ENCODE measurements around the gene MREG. TPM values are rescaled to one million over a fixed set of nuclear protein-coding genes. Genes with fewer than 3 reads are reported as not detected.
A peak's percentile ranks its signal among the peaks of the same experiment; 100 is the strongest.

The MREG gene
- total and polyA plus RNA-seq, 10 of the 15 experiments (the other 5 are each of a cell fraction or from before 2014, with no cell fraction given), result 6.9 to 45.0 (median 28.5) TPM

DNA sequence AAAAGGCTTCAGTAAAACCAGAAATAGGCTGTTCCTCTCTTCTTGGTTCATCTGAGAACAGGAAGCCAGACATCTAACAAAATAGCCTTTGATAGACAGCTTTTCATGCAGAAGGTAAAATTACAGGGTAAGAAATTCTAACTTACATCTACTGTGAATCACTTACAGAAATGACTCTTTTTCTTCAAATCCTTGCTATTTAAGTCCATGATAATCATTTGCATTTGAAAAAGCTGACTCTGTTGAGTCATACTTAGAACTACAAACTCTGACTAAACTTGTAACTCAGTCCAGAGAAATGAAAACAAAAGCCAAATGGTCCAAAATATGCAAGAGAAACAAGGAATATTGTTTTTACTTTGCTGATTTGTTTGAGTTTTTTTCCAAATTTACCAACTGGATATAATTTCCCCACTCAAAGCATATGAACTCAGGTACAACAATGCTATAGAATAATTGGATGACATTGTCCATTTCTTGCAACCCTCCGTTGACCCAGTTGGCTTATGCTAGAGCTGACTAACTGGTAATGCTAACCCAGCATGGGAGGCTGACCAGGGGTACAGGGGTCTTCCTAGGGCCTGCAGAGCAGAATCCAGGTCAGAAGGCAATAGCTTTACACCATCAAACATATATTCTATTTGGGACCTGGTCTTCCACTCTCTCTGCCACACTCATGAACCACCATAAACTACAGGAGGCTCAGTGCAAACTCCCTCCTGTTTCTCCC lies 18.8 kb upstream of the MREG start:
- SMC1A ChIA-PET (ENCODE audit: uncharacterized antibody, unreplicated experiment), result interaction anchor here (0.7 to 6.2 kb wide), 30 partner anchors 9 to 185 kb away, joined by 3 to 64 read pairs (median 8); partner anchors contain the start of genes PECR, TMEM169 and XRCC5
- CTCF ChIA-PET, result interaction anchor here (0.6 to 7.7 kb wide), 24 partner anchors 9 to 635 kb away, joined by 3 to 105 read pairs (median 6); partner anchors contain the start of gene XRCC5
- H4K20me1 ChIP-seq (ENCODE audit: control insufficient read depth, insufficient read depth), result no peaks in the 10 kb centered on the region
- H3K9me3 ChIP-seq (replicated peaks; ENCODE audit: control insufficient read depth, insufficient read depth, low read length), result no peaks in the 10 kb centered on the region
- no TSS peak for BruUV-seq (replicated peaks)
- peak overlapping the region; percentile 41; the same call in 1 of the 2 replicates for H3K4me3 ChIP-seq
- no peaks in the 10 kb centered on the region for H3K27me3 ChIP-seq (replicated peaks in 1 of 2; ENCODE audit: control insufficient read depth in 2 of 2, insufficient read depth in 2 of 2, low read length in 1 of 2)
- H3K4me1 ChIP-seq (ENCODE audit: control insufficient read depth, insufficient read depth, low read length), result peaks cover 32% of the 10 kb centered on the region
- DNase-seq (ENCODE audit: low read depth, low spot score) (peak; percentile 79), FAIRE-seq (peak; percentile 71), ATAC-seq (peak; percentile 72)
- H3K27ac ChIP-seq (ENCODE audit: control insufficient read depth, insufficient read depth), result peak overlapping the region; percentile 83
- H2AFZ ChIP-seq (ENCODE audit: control insufficient read depth, low read depth, low read length), result no peak overlapping the region; the same call in 1 of the 2 replicates
- no peaks in the 10 kb centered on the region for H3K36me3 ChIP-seq (ENCODE audit: control insufficient read depth in 2 of 2, insufficient read depth in 2 of 2, low read length in 1 of 2)
- peak overlapping the region; percentile 64 for H3K9ac ChIP-seq (ENCODE audit: control insufficient read depth, insufficient read depth, low read length)
- WGBS (ENCODE audit: insufficient coverage, insufficient replicate concordance, low lambda C conversion rate, missing lambda C conversion rate), result 5% methylated on average over 1 of the region's 1 CpG
- POLR2A ChIA-PET, result interaction anchor here (0.5 to 4.4 kb wide), 12 partner anchors 9 to 168 kb away, joined by 3 to 25 read pairs (median 8); partner anchors contain the start of genes PECR, TMEM169 and XRCC5
- intact Hi-C loops (cut with micrococcal nuclease; ENCODE audit: unreplicated experiment) (loop anchor here (10.0 kb wide), 3 partner anchors 173 to 633 kb away; partner anchors contain the start of gene RPL37A), in situ Hi-C loops (cut with MboI) (no loop called here)
- H3K79me2 ChIP-seq (ENCODE audit: control insufficient read depth, insufficient read depth, low read length), result no peaks in the 10 kb centered on the region; the same call in none of the 2 replicates
- peak overlapping the region; percentile 86 for H3K4me2 ChIP-seq (ENCODE audit: control insufficient read depth, insufficient read depth)
- RAD21 ChIA-PET (ENCODE audit: unreplicated experiment), result interaction anchor here (0.8 to 6.0 kb wide), 20 partner anchors 9 to 189 kb away, joined by 3 to 45 read pairs (median 4); partner anchors contain the start of genes MREG, PECR and TMEM169
- TF ChIP-seq, protein P1, sequence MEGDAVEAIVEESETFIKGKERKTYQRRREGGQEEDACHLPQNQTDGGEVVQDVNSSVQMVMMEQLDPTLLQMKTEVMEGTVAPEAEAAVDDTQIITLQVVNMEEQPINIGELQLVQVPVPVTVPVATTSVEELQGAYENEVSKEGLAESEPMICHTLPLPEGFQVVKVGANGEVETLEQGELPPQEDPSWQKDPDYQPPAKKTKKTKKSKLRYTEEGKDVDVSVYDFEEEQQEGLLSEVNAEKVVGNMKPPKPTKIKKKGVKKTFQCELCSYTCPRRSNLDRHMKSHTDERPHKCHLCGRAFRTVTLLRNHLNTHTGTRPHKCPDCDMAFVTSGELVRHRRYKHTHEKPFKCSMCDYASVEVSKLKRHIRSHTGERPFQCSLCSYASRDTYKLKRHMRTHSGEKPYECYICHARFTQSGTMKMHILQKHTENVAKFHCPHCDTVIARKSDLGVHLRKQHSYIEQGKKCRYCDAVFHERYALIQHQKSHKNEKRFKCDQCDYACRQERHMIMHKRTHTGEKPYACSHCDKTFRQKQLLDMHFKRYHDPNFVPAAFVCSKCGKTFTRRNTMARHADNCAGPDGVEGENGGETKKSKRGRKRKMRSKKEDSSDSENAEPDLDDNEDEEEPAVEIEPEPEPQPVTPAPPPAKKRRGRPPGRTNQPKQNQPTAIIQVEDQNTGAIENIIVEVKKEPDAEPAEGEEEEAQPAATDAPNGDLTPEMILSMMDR (IDR thresholded peaks at IDR 0.05 in 2 of 3, conservative IDR thresholded peaks at IDR 0.05 in 1 of 3; ENCODE audit: control insufficient read depth in 2 of 3, extremely low read depth in 1 of 3, insufficient read depth in 1 of 3, low read depth in 3 of 3, low read length in 3 of 3), result no peak
- TF ChIP-seq TBL1XR1 (IDR thresholded peaks at IDR 0.05; ENCODE audit: low read depth, low read length) (no peak), FOXM1 (IDR thresholded peaks at IDR 0.05; ENCODE audit: low read depth, low read length) (peak; percentile 92; the same call in 1 of the 2 replicates), MEF2B (IDR thresholded peaks at IDR 0.05; ENCODE audit: partially characterized antibody, poor library complexity, severe bottlenecking) (peak; percentile 90), CBX5 (IDR thresholded peaks at IDR 0.05; ENCODE audit: low read depth) (no peak), RB1 (IDR thresholded peaks at IDR 0.05; ENCODE audit: borderline replicate concordance) (no peak), BACH1 (IDR thresholded peaks at IDR 0.05; ENCODE audit: borderline replicate concordance) (peak; percentile 79; the same call in 1 of the 2 replicates), ZNF24 (IDR thresholded peaks at IDR 0.05) (0 out of 2 replicates have a peak, but pooled peaks have one; percentile 11), IKZF1 (conservative IDR thresholded peaks at IDR 0.05) (peak; percentile 73), IRF4 (IDR thresholded peaks at IDR 0.05; ENCODE audit: low read depth, low read length) (peak; percentile 90), BMI1 (IDR thresholded peaks at IDR 0.05; ENCODE audit: borderline replicate concordance) (0 out of 2 replicates have a peak, but pooled peaks have one; percentile 33), POU2F2 (IDR thresholded peaks at IDR 0.05; ENCODE audit: borderline replicate concordance, low read depth, low read length) (peak; percentile 49; the same call in 1 of the 3 replicates), TARDBP (IDR thresholded peaks at IDR 0.05; ENCODE audit: borderline replicate concordance) (no peak)
- TF ChIP-seq, protein P2, sequence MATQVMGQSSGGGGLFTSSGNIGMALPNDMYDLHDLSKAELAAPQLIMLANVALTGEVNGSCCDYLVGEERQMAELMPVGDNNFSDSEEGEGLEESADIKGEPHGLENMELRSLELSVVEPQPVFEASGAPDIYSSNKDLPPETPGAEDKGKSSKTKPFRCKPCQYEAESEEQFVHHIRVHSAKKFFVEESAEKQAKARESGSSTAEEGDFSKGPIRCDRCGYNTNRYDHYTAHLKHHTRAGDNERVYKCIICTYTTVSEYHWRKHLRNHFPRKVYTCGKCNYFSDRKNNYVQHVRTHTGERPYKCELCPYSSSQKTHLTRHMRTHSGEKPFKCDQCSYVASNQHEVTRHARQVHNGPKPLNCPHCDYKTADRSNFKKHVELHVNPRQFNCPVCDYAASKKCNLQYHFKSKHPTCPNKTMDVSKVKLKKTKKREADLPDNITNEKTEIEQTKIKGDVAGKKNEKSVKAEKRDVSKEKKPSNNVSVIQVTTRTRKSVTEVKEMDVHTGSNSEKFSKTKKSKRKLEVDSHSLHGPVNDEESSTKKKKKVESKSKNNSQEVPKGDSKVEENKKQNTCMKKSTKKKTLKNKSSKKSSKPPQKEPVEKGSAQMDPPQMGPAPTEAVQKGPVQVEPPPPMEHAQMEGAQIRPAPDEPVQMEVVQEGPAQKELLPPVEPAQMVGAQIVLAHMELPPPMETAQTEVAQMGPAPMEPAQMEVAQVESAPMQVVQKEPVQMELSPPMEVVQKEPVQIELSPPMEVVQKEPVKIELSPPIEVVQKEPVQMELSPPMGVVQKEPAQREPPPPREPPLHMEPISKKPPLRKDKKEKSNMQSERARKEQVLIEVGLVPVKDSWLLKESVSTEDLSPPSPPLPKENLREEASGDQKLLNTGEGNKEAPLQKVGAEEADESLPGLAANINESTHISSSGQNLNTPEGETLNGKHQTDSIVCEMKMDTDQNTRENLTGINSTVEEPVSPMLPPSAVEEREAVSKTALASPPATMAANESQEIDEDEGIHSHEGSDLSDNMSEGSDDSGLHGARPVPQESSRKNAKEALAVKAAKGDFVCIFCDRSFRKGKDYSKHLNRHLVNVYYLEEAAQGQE (IDR thresholded peaks at IDR 0.05; ENCODE audit: low read depth, low read length), result no peak
- TF ChIP-seq, protein P3, sequence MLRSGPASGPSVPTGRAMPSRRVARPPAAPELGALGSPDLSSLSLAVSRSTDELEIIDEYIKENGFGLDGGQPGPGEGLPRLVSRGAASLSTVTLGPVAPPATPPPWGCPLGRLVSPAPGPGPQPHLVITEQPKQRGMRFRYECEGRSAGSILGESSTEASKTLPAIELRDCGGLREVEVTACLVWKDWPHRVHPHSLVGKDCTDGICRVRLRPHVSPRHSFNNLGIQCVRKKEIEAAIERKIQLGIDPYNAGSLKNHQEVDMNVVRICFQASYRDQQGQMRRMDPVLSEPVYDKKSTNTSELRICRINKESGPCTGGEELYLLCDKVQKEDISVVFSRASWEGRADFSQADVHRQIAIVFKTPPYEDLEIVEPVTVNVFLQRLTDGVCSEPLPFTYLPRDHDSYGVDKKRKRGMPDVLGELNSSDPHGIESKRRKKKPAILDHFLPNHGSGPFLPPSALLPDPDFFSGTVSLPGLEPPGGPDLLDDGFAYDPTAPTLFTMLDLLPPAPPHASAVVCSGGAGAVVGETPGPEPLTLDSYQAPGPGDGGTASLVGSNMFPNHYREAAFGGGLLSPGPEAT (IDR thresholded peaks at IDR 0.05; ENCODE audit: low read depth), result peak; percentile 68; the same call in 1 of the 2 replicates
